ENCODE data around the gene MLLT10.

GRCh38 chr10:21700474-21700873 lies 166.4 kb downstream of the MLLT10 start:
- TF ChIP-seq POLR2A (IDR thresholded peaks at IDR 0.05) = no peak
- TF ChIP-seq, protein P1, sequence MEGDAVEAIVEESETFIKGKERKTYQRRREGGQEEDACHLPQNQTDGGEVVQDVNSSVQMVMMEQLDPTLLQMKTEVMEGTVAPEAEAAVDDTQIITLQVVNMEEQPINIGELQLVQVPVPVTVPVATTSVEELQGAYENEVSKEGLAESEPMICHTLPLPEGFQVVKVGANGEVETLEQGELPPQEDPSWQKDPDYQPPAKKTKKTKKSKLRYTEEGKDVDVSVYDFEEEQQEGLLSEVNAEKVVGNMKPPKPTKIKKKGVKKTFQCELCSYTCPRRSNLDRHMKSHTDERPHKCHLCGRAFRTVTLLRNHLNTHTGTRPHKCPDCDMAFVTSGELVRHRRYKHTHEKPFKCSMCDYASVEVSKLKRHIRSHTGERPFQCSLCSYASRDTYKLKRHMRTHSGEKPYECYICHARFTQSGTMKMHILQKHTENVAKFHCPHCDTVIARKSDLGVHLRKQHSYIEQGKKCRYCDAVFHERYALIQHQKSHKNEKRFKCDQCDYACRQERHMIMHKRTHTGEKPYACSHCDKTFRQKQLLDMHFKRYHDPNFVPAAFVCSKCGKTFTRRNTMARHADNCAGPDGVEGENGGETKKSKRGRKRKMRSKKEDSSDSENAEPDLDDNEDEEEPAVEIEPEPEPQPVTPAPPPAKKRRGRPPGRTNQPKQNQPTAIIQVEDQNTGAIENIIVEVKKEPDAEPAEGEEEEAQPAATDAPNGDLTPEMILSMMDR (IDR thresholded peaks at IDR 0.05) = no peak

Data from thyroid gland (tissue), 4 donors.